GM21619 (cell line): ENCODE data around the gene ITSN2.
A peak's percentile ranks its signal among the peaks of the same experiment; 100 is the strongest.

Source experiments
- ATAC-seq: cut with Tn5 transposase; IDR thresholded peaks from one replicate; pipeline ENCODE4 v1.9.1; 2021; ENCODE audit not compliant: unreplicated experiment

The ITSN2 gene

DNA sequence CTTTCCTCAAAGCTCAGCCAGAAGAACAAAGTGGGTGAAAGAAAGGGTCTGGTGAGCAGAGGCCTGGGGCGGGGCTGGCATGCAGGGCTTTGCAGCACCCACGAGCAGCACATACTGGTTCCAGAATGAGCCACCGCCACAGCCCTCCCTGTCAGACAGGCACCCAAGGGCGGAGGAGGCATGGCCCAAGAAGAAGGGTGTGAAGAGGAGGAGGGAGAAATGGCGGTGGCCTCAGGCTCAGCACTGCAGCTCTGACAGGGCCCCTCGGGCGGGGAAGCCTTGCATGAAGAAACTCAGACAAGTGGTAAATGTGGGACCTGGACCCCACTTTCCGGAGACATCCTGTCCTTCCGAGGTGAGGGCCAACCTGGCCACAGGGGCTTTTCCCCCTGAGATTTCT is 169.8 kb downstream of the ITSN2 start:
- no peak for ATAC-seq

DNA sequence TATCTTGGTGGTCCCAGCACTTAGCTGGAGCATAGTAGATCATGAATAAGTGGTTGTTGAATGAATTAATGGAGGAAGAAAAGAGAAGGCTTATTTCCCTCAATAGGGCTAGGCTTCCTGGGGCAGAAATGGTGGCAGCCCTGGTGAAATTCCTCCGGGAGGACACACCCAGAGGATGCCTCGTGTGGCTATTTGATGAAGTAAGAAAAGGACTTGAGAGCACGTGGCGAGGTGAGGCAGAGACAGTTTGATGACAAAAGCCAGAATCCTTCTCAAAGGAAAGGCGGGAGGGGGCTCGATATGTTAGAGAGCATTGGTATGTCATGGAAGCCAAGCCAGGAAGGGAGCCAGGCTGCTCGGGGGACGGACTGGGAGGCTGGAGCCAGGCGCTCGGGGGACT is 170.8 kb downstream of the ITSN2 start:
- ATAC-seq = no peak

DNA sequence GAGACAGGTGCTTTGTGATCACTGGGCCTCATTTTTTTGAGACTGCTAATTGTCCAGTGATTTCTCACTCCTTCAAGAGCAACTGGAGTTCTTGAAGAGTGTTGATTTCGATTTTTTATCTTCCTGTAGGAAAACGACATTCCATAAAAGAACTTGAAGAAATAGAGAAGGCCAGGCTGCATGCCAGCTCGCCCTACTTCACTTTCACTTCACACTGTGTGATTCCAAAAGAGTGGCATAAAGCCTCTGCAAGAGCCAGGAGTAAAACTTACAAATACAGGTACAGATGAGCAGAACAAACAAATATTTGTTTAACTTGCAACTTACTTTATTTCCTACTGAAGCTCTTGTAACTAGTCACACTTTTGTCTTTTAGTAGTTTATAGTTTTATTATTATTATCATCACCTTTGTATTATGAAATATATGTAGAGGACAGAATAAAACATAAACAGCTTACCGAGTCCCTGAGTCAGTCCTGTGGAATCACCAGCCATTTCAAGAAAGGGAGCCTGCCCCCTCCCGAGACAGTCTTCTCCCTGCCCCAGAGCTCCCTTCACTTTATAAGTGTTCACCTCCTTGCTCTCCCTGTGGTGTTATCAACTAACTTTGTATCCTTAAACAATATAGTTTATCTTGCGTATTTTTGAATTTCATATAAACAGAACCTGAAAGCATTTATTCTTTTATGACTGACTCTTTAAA is 176.8 kb downstream of the ITSN2 start:
- ATAC-seq = no peak

DNA sequence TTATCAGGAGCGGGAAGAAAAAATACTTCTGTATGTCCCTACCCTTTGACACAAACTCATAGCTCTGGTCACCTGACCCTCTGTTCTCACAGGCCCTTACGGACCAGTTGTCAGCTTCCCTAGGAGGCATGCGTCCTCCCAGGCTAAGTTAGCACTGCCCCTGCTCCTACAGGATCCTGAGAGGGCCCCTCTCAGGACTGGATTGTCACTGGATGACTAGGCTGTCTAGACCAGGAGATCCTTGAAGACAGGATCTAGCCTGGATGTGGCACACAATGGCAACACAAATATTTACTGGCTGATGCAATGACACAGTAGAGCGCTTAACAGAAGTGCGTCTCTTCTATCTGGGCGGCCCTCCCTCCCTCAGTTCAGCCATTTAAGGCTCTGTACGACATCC is 177.8 kb downstream of the ITSN2 start:
- ATAC-seq = no peak

DNA sequence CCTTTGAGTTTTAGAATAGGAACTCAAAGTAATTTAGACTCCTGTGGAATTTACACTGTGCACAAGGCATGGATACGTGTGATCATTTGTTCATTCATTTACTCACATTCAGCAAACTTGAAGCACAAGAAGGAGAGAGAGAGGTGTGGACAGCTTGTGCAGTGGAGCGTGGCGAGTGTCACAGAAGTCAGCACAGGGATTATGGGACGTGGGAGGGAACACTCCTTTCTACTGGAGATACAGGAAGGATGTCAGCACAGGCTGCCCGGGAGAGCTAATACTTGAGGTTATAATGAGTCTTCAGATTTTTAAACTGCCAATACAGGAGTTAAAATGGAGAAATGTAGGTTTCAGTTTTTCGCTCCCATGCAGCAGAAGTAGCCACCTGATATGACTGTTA is 178.5 kb downstream of the ITSN2 start:
- no peak for ATAC-seq

DNA sequence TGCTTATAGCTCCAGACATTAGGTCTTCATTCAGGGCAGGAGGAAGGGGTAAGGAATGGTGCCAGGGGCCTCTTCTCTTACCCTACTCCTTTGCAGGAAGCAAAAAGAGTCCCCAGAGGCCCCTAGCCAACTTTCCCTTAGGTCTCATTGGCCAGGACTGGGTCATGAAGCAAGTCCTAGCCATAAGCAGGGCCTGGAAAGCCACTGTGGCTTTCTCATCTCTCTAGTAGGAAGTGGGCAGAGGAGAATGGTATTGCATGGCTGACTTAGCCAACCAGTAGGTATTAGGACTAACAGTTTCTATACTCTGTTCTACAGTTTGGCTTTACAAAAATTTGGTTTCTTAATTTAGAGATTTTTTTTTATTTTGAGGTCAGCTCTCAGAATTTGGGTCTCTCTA is 180.7 kb downstream of the ITSN2 start:
- peak; percentile 53 for ATAC-seq

DNA sequence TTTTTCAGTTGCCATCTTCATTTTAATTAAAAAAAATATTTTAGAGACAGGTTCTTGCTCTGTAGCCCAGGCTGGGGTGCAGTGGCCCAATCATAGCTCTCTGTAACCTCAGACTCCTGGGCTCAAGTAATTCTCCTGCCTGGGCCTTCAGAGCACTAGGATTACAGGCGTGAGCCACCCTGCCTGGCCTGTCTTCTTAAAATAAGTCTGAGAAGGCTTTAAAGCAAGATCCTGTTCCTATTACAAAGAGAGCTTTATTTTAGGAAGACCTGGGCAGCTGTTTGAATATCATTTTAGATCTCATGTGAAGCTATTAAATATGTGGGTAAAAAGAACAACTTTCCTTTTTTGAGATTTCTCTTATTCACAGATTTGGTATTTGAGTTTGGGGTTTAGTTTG is 184.0 kb downstream of the ITSN2 start:
- ATAC-seq = no peak

DNA sequence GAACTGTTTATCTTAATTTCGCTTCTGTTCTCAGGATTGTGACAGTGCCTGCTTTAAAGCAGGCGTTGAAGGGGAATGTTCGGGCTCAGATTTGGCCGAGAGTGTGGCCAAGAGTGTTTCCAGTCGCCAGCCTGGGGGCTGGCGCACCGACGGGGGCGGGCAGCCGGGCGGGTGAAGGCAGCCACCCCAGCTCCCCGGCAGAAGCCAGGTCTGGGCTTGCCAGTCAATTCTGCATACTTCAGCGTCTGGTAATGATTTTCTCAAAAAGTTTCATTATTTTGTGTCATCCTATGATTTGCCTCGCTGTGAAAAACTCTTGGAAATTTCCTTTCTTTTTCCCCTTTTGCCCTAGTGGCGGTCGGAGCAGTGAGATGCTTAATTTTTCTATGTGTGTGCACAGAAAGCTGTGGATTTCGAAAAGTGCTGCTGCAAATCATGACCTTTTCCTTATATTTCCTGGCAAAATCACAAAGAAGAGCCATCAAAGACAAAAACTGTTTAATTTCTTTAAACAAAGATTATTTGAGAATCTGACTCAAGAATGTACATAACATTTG is 184.6 kb downstream of the ITSN2 start:
- ATAC-seq = no peak

DNA sequence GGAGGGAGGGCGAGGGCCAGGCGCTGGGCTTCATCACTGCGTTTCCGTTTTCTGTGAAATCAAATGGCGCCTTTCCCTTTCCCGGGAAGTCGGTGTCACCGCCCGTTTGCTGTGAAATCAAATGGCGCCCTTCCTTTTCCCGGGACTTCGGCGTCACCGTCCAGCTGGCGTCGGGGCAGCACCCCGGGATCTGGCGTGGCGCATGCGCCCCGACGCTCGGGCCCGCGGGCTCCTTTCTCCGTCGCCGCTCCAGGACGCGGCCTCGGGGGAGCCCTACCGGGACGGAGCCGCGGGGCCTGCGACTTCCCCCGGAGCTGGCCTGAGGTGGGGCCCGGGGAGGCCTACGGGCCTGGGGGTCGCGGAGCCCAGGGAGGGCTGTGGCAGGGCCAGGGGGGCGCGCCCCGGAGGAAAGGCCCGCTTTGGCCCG is 185.5 kb downstream of the ITSN2 start, which contains the start of gene FAM228A:
TSS of gene FAM228A (plus strand) at position 203 of the 427 bp plus-strand sequence. CDS start 428 bp downstream, outside the sequence.
- no peak for ATAC-seq

DNA sequence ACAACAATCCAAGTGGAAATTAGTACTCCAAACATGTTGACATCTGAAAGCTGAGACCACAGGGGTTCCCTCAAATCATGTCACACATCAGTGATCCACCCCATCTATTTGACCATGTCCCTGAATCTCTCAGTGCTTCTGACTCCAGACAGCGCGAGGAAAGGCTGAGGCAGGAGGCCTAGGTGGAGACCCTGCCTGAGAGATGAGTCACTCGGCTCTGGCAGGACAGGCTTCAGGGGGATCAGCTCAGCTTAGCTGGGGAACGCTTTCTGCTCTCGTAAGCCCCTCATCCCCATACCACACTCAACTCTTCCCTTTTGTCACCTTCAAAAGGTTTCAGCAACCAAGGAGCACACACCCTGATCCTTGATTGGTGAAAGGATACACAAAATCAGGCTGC is 191.3 kb downstream of the ITSN2 start:
- ATAC-seq = no peak

DNA sequence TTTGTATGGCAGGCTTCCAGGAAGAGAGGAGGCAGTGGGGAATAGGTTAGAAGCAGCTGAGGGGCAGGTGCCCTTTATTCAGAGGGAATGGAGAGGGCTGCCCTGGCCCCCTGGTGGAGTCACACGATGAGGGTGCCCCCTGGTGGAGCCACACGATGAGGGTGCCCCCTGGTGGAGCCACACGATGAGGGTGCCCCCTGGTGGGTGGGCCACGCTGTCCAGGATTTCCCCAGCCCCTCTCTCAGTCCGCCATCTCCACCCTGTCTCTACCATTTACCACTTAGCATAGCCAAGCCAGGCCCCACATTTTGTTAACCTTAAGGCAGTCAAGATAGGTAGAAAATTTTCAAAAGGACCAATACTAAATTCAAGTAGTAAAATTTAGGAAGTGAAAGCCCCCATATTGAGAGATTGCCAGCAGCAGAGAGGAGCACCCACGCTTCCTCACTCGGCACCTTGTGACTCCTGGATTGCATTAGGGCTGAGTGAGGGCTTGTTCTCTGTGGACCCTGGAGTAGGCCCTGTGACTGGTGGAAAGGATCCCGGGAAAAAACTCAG is 195.8 kb downstream of the ITSN2 start:
- ATAC-seq = peak; percentile 88

DNA sequence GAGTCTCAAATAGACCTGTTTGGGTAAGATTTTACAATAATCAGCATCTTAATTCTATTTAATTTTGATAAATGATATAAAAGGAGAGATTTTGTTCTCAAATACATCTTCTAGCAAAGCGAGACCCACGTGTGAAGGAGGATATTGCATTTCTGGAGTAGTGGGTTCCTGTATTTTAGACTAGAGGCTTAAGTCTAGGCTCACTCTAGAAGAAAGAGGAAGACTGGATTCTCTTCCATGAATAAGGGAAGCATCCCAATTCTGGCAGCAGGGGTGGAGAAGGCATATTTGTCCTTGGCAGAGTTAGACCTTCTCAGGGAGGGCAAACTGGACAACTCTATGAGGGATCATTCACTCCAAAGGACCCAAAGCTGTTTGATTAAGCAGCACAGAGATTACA is 196.7 kb downstream of the ITSN2 start:
- no peak for ATAC-seq

DNA sequence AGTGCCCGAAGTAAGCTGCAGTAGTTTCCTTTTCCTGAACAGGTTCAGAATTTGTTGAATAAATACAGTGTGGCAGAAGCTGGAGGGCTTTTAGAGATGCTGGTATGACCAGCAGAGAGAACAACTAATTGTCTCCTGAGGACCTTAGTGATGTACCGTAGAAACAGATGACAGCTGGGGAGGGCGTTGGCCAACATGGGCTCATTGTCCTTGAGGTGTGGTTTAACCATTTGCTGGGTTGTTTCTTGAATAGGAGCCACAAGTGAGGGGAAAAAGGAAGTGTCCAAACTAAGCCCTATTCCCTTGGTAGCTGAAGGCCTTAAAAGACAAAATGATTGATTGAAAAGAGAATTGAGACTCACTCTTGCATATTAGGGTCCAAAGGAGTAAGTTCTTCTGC is 197.2 kb downstream of the ITSN2 start:
- no peak for ATAC-seq

DNA sequence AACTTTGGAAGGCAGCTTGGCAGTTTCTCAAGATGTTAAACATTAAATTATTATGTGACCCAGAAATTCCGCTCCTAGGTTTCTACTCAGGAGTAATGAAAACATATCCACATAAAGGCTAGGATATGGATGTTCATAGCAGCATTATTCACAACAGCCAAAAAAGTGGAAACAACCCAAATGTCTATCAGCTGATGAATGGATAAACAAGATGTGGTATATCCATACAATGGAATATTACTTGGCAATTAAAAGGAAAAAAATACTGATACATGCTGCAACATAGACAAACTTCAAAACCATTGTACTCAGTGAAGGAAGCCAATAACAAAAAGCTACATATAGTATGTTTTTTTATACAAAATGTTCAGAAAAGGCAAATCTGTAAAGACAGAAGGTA is 197.8 kb downstream of the ITSN2 start:
- ATAC-seq = no peak

DNA sequence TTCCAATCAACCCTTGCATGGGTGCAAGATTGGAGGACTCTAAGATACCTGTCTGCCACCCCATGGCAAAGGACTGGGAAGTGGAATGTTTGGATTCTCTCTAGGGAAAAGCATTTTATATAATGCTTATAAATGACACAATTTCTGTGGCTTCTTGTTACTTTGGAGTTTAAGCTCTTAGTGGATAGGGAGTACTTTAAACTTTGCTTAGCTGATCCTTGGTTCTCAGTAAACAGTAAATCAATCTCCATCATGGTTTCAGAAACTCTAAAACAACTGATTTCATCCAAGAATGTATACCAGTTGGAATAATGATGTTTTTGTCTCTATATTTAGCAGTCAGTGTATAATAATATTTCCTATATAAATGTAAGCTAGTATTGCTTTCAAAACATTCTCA is 199.6 kb downstream of the ITSN2 start:
- no peak for ATAC-seq

DNA sequence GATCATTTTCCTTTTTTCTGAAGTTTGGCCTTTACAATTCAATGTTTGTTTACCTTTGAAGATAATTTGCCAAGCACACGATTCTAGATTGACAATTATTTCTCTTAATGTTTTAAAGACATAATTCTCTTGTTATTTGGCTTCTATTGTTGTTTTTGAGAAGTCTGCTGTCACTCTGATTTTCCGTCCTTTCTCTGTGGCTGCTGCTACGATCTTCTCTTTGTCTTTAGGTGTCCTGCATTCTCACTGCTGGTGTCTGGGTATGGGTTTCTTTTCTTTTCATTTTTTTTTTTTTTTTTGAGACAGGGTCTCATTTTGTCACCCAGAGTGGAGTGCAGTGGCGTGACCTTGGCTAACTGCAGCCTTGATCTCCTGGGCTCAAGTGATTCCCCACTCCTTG is 200.6 kb downstream of the ITSN2 start:
- no peak for ATAC-seq

DNA sequence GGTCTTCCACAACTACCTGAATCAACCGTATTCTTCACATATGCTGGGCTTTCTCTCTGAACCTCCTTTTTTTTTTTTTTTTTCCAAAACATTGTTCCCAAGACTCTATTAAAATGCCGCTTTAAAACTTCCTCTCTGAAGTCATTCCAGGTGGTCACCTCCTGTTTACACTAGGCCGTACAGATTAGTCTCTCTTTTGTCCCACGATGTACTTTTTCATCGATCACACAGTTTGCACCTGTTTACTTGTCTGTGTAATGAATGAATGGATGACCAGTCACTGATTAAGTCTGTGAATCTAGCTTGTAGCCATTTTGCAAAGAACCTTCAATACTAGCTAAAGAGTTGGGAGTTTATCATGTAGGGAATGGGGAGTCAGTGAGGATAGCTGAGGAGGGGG is 202.2 kb downstream of the ITSN2 start:
- ATAC-seq = no peak

DNA sequence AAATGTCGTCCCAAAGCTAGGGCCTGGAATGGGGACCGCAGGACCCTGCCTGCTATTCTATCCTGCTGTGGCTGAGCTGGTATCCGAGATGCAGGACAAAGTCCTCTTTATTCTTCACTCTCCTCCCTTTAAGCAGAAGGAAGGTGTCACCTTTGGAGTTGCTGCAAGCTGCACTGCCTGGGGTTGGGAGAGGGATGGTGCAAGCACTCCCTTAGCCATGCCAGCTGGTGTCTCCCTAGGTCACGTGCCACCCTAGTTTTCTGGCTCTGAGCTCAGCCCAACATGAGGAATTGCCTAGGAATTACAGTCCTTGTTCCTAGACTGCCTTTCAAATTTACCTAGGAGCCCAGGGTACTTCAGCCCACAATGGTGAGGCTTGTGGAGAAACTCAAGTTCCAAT is 206.9 kb downstream of the ITSN2 start:
- ATAC-seq = no peak
